Stimulated activated CD8-positive, alpha-beta memory T cell treated with anti-CD3 and anti-CD28 coated beads, Interleukin-2, amount 100 ng/mL, for 1 hour (primary cell): Measurements from ENCODE around the gene GPAM.
"Not testable (repeated sequence)": the region's sequence is repeated elsewhere in the genome, so short reads cannot be mapped to it uniquely, and the experiment has no call there.

Experiments used
- DNase-seq, 2 donors: peaks; one replicate each; pipeline ENCODE4 v3.0.0-alpha.2; 2020; ENCODE audit warnings: low read depth in 2 of 2

Gene GPAM

GRCh38 chr10:112132435-112132834 lies 51.1 kb downstream of the GPAM start:
- no peak for DNase-seq

- no peak for DNase-seq
Observed at GRCh38 chr10:112131996-112132395, 51.6 kb downstream of the GPAM start.

GRCh38 chr10:112131346-112131745 lies 52.2 kb downstream of the GPAM start:
- no peak for DNase-seq

DNA sequence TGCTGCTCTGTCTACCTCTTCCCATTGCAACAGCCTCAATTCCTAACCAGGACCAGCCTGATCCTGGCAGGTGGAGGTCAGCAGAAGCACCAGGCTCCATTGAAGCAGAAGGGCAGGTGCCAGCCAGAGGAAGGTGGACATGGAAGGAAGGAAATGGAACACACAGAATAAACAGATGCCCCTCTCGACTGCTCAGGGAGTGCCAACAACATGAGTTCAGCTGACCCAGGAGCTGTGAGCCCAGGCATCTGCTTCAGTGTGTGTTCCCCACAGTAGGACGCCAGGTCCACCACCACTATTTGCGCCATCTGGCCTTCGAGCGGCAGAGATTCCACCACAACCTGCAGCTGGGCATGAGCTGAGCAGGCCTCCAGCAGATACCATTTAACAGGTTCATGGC lies 56.7 kb downstream of the GPAM start:
- DNase-seq = no peak

GRCh38 chr10:112126172-112126571 lies 57.4 kb downstream of the GPAM start:
- no peak for DNase-seq

DNA sequence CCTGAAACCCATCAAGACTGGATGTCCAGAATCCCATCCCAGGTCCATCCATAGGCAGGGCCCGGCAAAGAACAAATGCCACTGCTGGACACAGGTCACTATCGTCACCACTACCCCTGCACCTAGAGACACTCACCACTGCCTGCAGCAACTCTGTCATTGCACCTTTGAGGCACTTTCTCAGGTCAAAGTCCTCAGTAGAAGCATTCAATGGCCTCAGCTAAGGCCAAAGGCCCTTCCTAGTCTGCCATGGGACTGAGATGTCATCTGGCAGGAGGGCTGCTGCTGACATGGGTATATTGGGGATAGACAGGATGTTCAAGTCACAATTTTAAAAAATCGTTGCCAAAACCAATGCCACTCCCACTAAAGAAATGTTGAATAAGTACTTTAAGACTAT lies 58.7 kb downstream of the GPAM start:
- DNase-seq = no peak

DNA sequence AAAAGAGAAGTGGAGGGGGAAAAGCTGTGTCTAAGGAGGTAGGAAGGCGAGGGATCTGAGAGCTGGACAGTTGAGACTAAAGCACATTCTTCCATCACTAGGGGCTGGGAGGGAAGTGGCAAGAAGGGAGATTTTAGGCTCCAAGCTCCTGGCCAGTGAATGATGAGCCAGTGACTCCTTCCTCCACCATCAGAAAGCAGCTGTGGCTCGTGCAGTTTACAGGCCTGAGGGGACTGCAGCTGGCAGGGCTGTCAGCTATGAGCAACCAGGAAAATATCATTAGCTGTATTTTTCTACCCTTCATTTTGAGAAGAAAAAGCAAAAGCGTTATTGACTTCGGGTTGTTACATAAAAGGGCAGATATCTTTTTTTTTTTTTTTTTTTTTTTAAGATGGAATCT lies 60.7 kb downstream of the GPAM start:
- DNase-seq = no peak

GRCh38 chr10:112120491-112120890 lies 63.1 kb downstream of the GPAM start:
- no peak for DNase-seq

DNA sequence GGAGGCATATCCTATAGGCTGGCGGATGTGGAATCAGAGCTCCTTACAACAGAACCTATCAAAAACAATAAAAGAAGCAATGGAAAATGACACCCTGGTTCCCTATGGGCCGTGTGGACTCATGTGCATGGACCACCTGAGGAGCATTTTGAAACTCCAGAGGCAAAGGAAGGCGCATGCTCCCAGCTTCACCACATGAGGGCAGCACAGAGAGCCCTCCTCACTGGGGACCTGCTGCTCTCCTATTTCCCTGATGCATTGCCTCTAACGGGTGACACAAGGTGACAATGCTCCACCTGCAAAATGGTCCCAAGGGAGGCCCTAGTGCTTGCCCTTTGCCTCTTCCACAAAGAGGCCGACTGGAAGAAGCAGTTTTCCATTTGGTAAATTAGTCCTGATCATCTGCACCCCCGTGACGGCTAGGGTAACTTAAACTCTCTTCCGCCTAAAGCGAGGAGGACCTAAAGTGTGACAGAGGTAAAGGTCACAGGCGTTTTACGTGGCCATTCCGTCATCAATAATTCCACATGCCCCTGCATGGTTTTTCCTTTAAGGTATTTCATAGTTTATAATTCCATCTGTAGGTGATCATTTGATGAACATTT lies 67.7 kb downstream of the GPAM start:
- peak in 1 of 2 donors; percentile 9 for DNase-seq

- not testable (repeated sequence) for DNase-seq
Observed at GRCh38 chr10:112109779-112110178, 73.8 kb downstream of the GPAM start.
